HEK293T (cell line): Measurements from ENCODE around the gene XAF1.
"Not testable (repeated sequence)": the region's sequence is repeated elsewhere in the genome, so short reads cannot be mapped to it uniquely, and the experiment has no call there.

Source experiments
- CTCF ChIA-PET: fragments of 350-600 bp; formaldehyde crosslinking; extraction: SDS; loops from one replicate; lab custom pipeline; 2021; ENCODE audit warnings: antibody characterized with exemption, inconsistent platforms; lab: Yijun Ruan, JAX
- POLR2A ChIA-PET: fragments of 350-600 bp; formaldehyde crosslinking; extraction: SDS; loops from one replicate; lab custom pipeline; 2020; ENCODE audit warnings: antibody characterized with exemption, inconsistent platforms; lab: Yijun Ruan, JAX
- DNase-seq: peaks from one replicate; pipeline ENCODE4 v3.0.0; 2012; ENCODE audit warnings: mixed read lengths; ENCODE audit errors: extremely low spot score
- ARNT ChIP-seq: fragments of 450-650 bp; IDR thresholded peaks from 2 replicates; pipeline ENCODE4 v1.6.1; 2017; ENCODE audit warnings: mild to moderate bottlenecking
- BHLHE40 ChIP-seq: fragments of 450-650 bp; IDR thresholded peaks from 2 replicates; pipeline ENCODE4 v1.6.1; 2016; ENCODE audit warnings: mild to moderate bottlenecking, moderate library complexity, borderline replicate concordance
- CTBP1 ChIP-seq: fragments of 450-650 bp; IDR thresholded peaks from 2 replicates; pipeline ENCODE4 v1.6.1; 2016; ENCODE audit warnings: borderline replicate concordance
- ELF4 ChIP-seq: fragments of 450-650 bp; IDR thresholded peaks from 2 replicates; pipeline ENCODE4 v1.6.1; 2017; ENCODE audit warnings: antibody characterized with exemption
- FOXA1 ChIP-seq: fragments of 450-650 bp; IDR thresholded peaks from 2 replicates; pipeline ENCODE4 v1.6.1; 2016; ENCODE audit warnings: mild to moderate bottlenecking
- FOXK2 ChIP-seq: fragments of 450-650 bp; IDR thresholded peaks from 2 replicates; pipeline ENCODE4 v1.6.1; 2016; ENCODE audit warnings: mild to moderate bottlenecking
- FOXM1 ChIP-seq: fragments of 450-650 bp; IDR thresholded peaks from 2 replicates; pipeline ENCODE4 v1.6.1; 2017; ENCODE audit warnings: mild to moderate bottlenecking, borderline replicate concordance
- HDGF ChIP-seq: fragments of 450-650 bp; IDR thresholded peaks from 2 replicates; pipeline ENCODE4 v1.6.1; 2017; ENCODE audit warnings: antibody characterized with exemption, borderline replicate concordance
- L3MBTL2 ChIP-seq: fragments of 450-650 bp; conservative IDR thresholded peaks from 2 replicates; pipeline ENCODE4 v1.6.1; 2016; ENCODE audit warnings: mild to moderate bottlenecking
- LEF1 ChIP-seq: fragments of 450-650 bp; IDR thresholded peaks from 2 replicates; pipeline ENCODE4 v1.6.1; 2017; ENCODE audit warnings: mild to moderate bottlenecking, borderline replicate concordance
- NFRKB ChIP-seq: fragments of 450-650 bp; IDR thresholded peaks from 2 replicates; pipeline ENCODE4 v1.6.1; 2016; ENCODE audit warnings: mild to moderate bottlenecking, moderate library complexity
- PKNOX1 ChIP-seq: fragments of 450-650 bp; IDR thresholded peaks from 2 replicates; pipeline ENCODE4 v1.6.1; 2016
- SP1 ChIP-seq: fragments of 450-650 bp; IDR thresholded peaks from 2 replicates; pipeline ENCODE4 v1.6.1; 2017
- SUZ12 ChIP-seq: fragments of 450-650 bp; IDR thresholded peaks from 2 replicates; pipeline ENCODE4 v1.6.1; 2016; ENCODE audit warnings: mild to moderate bottlenecking
- TARDBP ChIP-seq: fragments of 450-650 bp; IDR thresholded peaks from 2 replicates; pipeline ENCODE4 v1.6.1; 2016
- ZNF384 ChIP-seq: fragments of 450-650 bp; IDR thresholded peaks from 2 replicates; pipeline ENCODE4 v1.6.1; 2016

XAF1 gene

GRCh38 chr17:6714315-6714874 lies 41.5 kb upstream of the XAF1 start:
- DNase-seq: no peak
- CTCF ChIA-PET: no interaction called here
- POLR2A ChIA-PET: no interaction called here
- no peak for TF ChIP-seq LEF1
- TF ChIP-seq TARDBP: no peak
- no peak for TF ChIP-seq FOXK2
- no peak for TF ChIP-seq NFRKB
- no peak for TF ChIP-seq ZNF384
- no peak for TF ChIP-seq BHLHE40
- no peak for TF ChIP-seq ELF4
- no peak for TF ChIP-seq ARNT
- no peak for TF ChIP-seq CTBP1
- no peak for TF ChIP-seq SUZ12
- no peak for TF ChIP-seq PKNOX1
- TF ChIP-seq FOXM1: no peak
- TF ChIP-seq L3MBTL2: no peak
- TF ChIP-seq HDGF: no peak

GRCh38 chr17:6716736-6717135 lies 39.1 kb upstream of the XAF1 start:
- TF ChIP-seq BHLHE40 (no peak), FOXM1 (no peak), FOXK2 (no peak), ELF4 (no peak), CTBP1 (no peak), TARDBP (no peak), ARNT (no peak), SUZ12 (no peak), PKNOX1 (no peak), HDGF (no peak), LEF1 (no peak), ZNF384 (no peak), NFRKB (no peak), FOXA1 (no peak), SP1 (no peak), L3MBTL2 (no peak)
- ChIA-PET POLR2A (no interaction called here), CTCF (no interaction called here)
- DNase-seq: no peak

GRCh38 chr17:6721744-6722143 lies 34.1 kb upstream of the XAF1 start:
- TF ChIP-seq ELF4 (no peak), PKNOX1 (no peak), NFRKB (no peak), SP1 (no peak), ZNF384 (no peak), LEF1 (no peak), SUZ12 (no peak), BHLHE40 (no peak), FOXA1 (no peak), FOXK2 (no peak), TARDBP (no peak), HDGF (no peak)
- DNase-seq: no peak
- ChIA-PET CTCF (no interaction called here), POLR2A (no interaction called here)

- POLR2A ChIA-PET: no interaction called here
- CTCF ChIA-PET: no interaction called here
- no peak for TF ChIP-seq CTBP1
- TF ChIP-seq ZNF384: no peak
- no peak for TF ChIP-seq PKNOX1
- no peak for TF ChIP-seq NFRKB
- no peak for TF ChIP-seq ELF4
- DNase-seq: no peak
Observed at GRCh38 chr17:6724009-6724408, 31.8 kb upstream of the XAF1 start.

GRCh38 chr17:6729531-6729930 lies 26.3 kb upstream of the XAF1 start:
- ChIA-PET CTCF (no interaction called here), POLR2A (no interaction called here)
- TF ChIP-seq SUZ12 (no peak), LEF1 (no peak), CTBP1 (no peak), TARDBP (no peak), ZNF384 (no peak), SP1 (no peak), FOXA1 (no peak), ELF4 (no peak), NFRKB (no peak), L3MBTL2 (no peak), HDGF (no peak), BHLHE40 (no peak), FOXM1 (no peak), ARNT (no peak), PKNOX1 (no peak), FOXK2 (no peak)
- DNase-seq: no peak

- CTCF ChIA-PET, DNase-seq, POLR2A ChIA-PET: not testable (repeated sequence)
Observed at GRCh38 chr17:6746665-6747064, 9.2 kb upstream of the XAF1 start.
